CD14-positive monocyte (primary cell): ENCODE measurements around the gene NUP155. TPM values are rescaled to one million over a fixed set of nuclear protein-coding genes. Genes with fewer than 3 reads are reported as not detected.
A peak's percentile ranks its signal among the peaks of the same experiment; 100 is the strongest.

Experiments
- DNase-seq, 3 donors: peaks; one replicate each; pipeline ENCODE4 v3.0.0-alpha.2; 2011 to 2022
- H2AFZ ChIP-seq: 2 replicates; pipeline ENCODE4 v1.6.0; 2012; ENCODE audit warnings: mild to moderate bottlenecking, low read depth, low read length, inconsistent platforms; ENCODE audit not compliant: insufficient read depth, poor library complexity, severe bottlenecking
- H3K27ac ChIP-seq, 2 donors: 1 replicate in 1 of 2; 2 replicates in 1 of 2; pipeline ENCODE4 v1.5.1; 2012 to 2013; ENCODE audit warnings: low read length in 2 of 2, control low read depth in 1 of 2, inconsistent platforms in 1 of 2, low read depth in 1 of 2, mild to moderate bottlenecking in 1 of 2
- H3K27me3 ChIP-seq, 2 donors: one replicate each; pipeline versions ENCODE4 v1.6.0 to v1.6.1; 2011 to 2013; ENCODE audit warnings: low read length in 2 of 2; ENCODE audit not compliant: control insufficient read depth in 2 of 2, insufficient read depth in 2 of 2
- H3K36me3 ChIP-seq, 2 donors: replicated peaks in 1 of 2; 1 replicate in 1 of 2; 2 replicates in 1 of 2; pipeline versions ENCODE4 v1.5.1 to v1.6.1; 2012 to 2013; ENCODE audit warnings: low read length in 2 of 2, control low read depth in 1 of 2, inconsistent platforms in 1 of 2, mild to moderate bottlenecking in 1 of 2; ENCODE audit not compliant: insufficient read depth in 2 of 2, control insufficient read depth in 1 of 2
- H3K4me1 ChIP-seq, 2 donors: 1 replicate in 1 of 2; 2 replicates in 1 of 2; pipeline versions ENCODE4 v1.5.1 to v1.6.1; 2012 to 2013; ENCODE audit warnings: low read length in 2 of 2, control low read depth in 1 of 2, inconsistent platforms in 1 of 2, mild to moderate bottlenecking in 1 of 2, moderate library complexity in 1 of 2; ENCODE audit not compliant: insufficient read depth in 2 of 2, control insufficient read depth in 1 of 2
- H3K4me2 ChIP-seq: replicated peaks from 2 replicates; pipeline ENCODE3; 2012; ENCODE audit warnings: low read length, moderate library complexity, mild to moderate bottlenecking; ENCODE audit not compliant: poor library complexity, severe bottlenecking; ENCODE audit errors: extremely low read depth
- H3K4me3 ChIP-seq, 3 experiments: fragments of 200-600 bp in 1 of 3; sonication (generic) in 1 of 3; replicated peaks in 1 of 3; 1 replicate in 2 of 3; 2 replicates in 1 of 3; pipeline ENCODE4 v1.5.1; 2011 to 2013; ENCODE audit warnings: low read length in 3 of 3, mild to moderate bottlenecking in 3 of 3, control low read depth in 2 of 3, low read depth in 2 of 3, inconsistent platforms in 1 of 3, moderate library complexity in 1 of 3
- H3K79me2 ChIP-seq: 2 replicates; pipeline ENCODE4 v1.6.0; 2012; ENCODE audit warnings: mild to moderate bottlenecking, control low read depth, inconsistent platforms, low read length, moderate library complexity; ENCODE audit not compliant: insufficient read depth
- H3K9ac ChIP-seq: 2 replicates; pipeline ENCODE4 v1.6.0; 2017; ENCODE audit warnings: low read length, mild to moderate bottlenecking; ENCODE audit not compliant: insufficient read depth, poor library complexity, severe bottlenecking
- H3K9me3 ChIP-seq, 2 donors: replicated peaks in 1 of 2; 1 replicate in 1 of 2; 2 replicates in 1 of 2; pipeline versions ENCODE4 v1.5.1 to v1.6.1; 2012 to 2013; ENCODE audit warnings: low read length in 2 of 2, control low read depth in 1 of 2; ENCODE audit not compliant: control insufficient read depth in 1 of 2, insufficient read depth in 1 of 2
- H4K20me1 ChIP-seq: 2 replicates; pipeline ENCODE4 v1.6.0; 2012; ENCODE audit warnings: mild to moderate bottlenecking, low read length, control low read depth, moderate library complexity; ENCODE audit not compliant: insufficient read depth
- H3K27ac Mint-ChIP-seq, 7 donors: one replicate each; pipeline ENCODE4 v1.8.0; 2020; ENCODE audit warnings: mild to moderate bottlenecking in 7 of 7, mixed read lengths in 7 of 7, moderate library complexity in 6 of 7, inconsistent platforms in 2 of 7
- H3K27me3 Mint-ChIP-seq, 3 donors: one replicate each; pipeline ENCODE4 v1.8.0; 2021 to 2022; ENCODE audit warnings: low read depth in 3 of 3, mild to moderate bottlenecking in 3 of 3, mixed read lengths in 3 of 3, moderate library complexity in 3 of 3, inconsistent platforms in 1 of 3
- H3K36me3 Mint-ChIP-seq, 2 donors: one replicate each; pipeline ENCODE4 v1.8.0; 2020; ENCODE audit warnings: mixed read lengths in 2 of 2, inconsistent platforms in 1 of 2, mild to moderate bottlenecking in 1 of 2
- H3K4me1 Mint-ChIP-seq: one replicate; pipeline ENCODE4 v1.8.0; 2020; ENCODE audit warnings: mild to moderate bottlenecking, mixed read lengths
- H3K4me3 Mint-ChIP-seq, 2 donors: one replicate each; pipeline ENCODE4 v1.8.0; 2020; ENCODE audit warnings: mild to moderate bottlenecking in 2 of 2, mixed read lengths in 2 of 2, moderate library complexity in 1 of 2
- H3K9me3 Mint-ChIP-seq, 7 donors: one replicate each; pipeline ENCODE4 v1.8.0; 2020 to 2022; ENCODE audit warnings: mixed read lengths in 7 of 7, mild to moderate bottlenecking in 6 of 7, moderate library complexity in 6 of 7, inconsistent platforms in 2 of 7
- WGBS: methylation state at CpG from one replicate; pipeline ENCODE4 v1.1.5; 2013; ENCODE audit warnings: missing lambda C conversion rate; ENCODE audit not compliant: insufficient coverage; 5-methylcytosine and 5-hydroxymethylcytosine counted together
- intact Hi-C, 2 donors: fragments of 100-400 bp; cut with micrococcal nuclease; formaldehyde crosslinking; loops; one replicate each; pipeline versions ENCODE4 v1.15.0 to v1.15.1; 2023
- polyA plus RNA-seq, 3 donors: library from polyadenylated mRNA; depleted of rRNA in 1 of 3; unstranded in 2 of 3; stranded (reverse) in 1 of 3; fragments of 300-500 nt in 2 of 3; fragments of >200 nt in 1 of 3; fragmentation: Illumina TruSeq in 2 of 3; gene quantifications; 1 replicate in 2 of 3; 2 replicates in 1 of 3; pipeline ENCODE4 v1.2.3, GENCODE V29; 2012 to 2021
- TF ChIP-seq, protein P1 (sequence below): fragments of 200-600 bp; IDR thresholded peaks from one replicate; pipeline ENCODE4 v1.8.0; 2022; ENCODE audit warnings: antibody characterized with exemption, mild to moderate bottlenecking

Gene NUP155
- polyA plus RNA-seq, 3 donors, result 5.0 to 8.5 (median 5.8) TPM

DNA sequence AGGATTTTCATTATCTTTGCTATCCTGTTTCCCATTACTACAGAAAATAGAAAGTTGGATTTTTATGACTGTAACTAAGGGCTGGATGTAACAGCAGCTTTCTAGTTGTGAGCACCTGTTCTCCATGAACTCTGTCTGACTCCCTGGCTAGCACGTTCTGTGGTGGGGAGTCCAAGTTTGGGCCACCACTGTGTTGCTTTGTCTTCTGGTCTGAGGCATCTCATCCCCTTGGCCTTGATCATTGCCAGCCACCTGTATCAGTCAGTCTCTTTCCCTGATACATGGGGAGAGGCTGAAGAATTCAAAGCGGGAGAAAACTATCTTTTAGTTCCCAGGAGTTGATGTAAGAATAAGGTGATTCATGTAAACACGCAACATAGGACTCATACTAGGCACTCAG, 41.6 kb upstream of the NUP155 start:
- H3K9me3 Mint-ChIP-seq, result peaks cover 0 to 4% (median 2%) of the 10 kb centered on the region in 7 donors
- no peak for DNase-seq
- H3K9me3 ChIP-seq, result no peaks in the 10 kb centered on the region
- no peaks in the 10 kb centered on the region for H3K27me3 ChIP-seq
- H3K79me2 ChIP-seq, result no peaks in the 10 kb centered on the region
- TF ChIP-seq, protein P1, sequence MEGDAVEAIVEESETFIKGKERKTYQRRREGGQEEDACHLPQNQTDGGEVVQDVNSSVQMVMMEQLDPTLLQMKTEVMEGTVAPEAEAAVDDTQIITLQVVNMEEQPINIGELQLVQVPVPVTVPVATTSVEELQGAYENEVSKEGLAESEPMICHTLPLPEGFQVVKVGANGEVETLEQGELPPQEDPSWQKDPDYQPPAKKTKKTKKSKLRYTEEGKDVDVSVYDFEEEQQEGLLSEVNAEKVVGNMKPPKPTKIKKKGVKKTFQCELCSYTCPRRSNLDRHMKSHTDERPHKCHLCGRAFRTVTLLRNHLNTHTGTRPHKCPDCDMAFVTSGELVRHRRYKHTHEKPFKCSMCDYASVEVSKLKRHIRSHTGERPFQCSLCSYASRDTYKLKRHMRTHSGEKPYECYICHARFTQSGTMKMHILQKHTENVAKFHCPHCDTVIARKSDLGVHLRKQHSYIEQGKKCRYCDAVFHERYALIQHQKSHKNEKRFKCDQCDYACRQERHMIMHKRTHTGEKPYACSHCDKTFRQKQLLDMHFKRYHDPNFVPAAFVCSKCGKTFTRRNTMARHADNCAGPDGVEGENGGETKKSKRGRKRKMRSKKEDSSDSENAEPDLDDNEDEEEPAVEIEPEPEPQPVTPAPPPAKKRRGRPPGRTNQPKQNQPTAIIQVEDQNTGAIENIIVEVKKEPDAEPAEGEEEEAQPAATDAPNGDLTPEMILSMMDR, result no peak
- H3K4me3 Mint-ChIP-seq, result no peak overlapping the region
- no peaks in the 10 kb centered on the region for H4K20me1 ChIP-seq
- no peak overlapping the region for H3K4me3 ChIP-seq
- no peak overlapping the region for H3K27ac ChIP-seq
- peaks cover 15 to 53% of the 10 kb centered on the region in 2 donors for H3K36me3 ChIP-seq
- H3K27me3 Mint-ChIP-seq, result peaks cover 0 to 1% (median 0%) of the 10 kb centered on the region in 3 donors
- peaks cover 43 to 60% of the 10 kb centered on the region in 2 donors for H3K36me3 Mint-ChIP-seq
- H2AFZ ChIP-seq, result no peak overlapping the region
- 100% methylated on average over 1 of the region's 3 CpGs for WGBS
- no peak overlapping the region for H3K4me2 ChIP-seq
- H3K27ac Mint-ChIP-seq, result peak overlapping the region in 2 of 7 donors; percentile 14 to 70
- no peaks in the 10 kb centered on the region for H3K4me1 Mint-ChIP-seq
- no peaks in the 10 kb centered on the region for H3K4me1 ChIP-seq
- intact Hi-C loops, result loop anchor here in 1 of 2 donors (10.0 kb wide), 1 partner anchor 782 kb away; no protein-coding TSS in a partner anchor
- no peak overlapping the region for H3K9ac ChIP-seq

- Histone ChIP-seq H3K9me3 (no peaks in the 10 kb centered on the region), H2AFZ (no peak overlapping the region), H3K4me1 (peaks cover 7 to 9% of the 10 kb centered on the region in 2 donors), H3K27me3 (no peaks in the 10 kb centered on the region), H4K20me1 (no peaks in the 10 kb centered on the region), H3K79me2 (no peaks in the 10 kb centered on the region), H3K36me3 (peaks cover 27 to 73% of the 10 kb centered on the region in 2 donors), H3K4me2 (no peak overlapping the region), H3K4me3 (no peak overlapping the region), H3K27ac (no peak overlapping the region), H3K9ac (no peak overlapping the region)
- no peak for DNase-seq
- Mint-ChIP-seq H3K9me3 (no peaks in the 10 kb centered on the region), H3K27me3 (no peaks in the 10 kb centered on the region), H3K4me1 (peaks cover 7% of the 10 kb centered on the region), H3K4me3 (no peak overlapping the region), H3K27ac (peak overlapping the region in 1 of 7 donors; percentile 25), H3K36me3 (peaks cover 49 to 63% of the 10 kb centered on the region in 2 donors)
- intact Hi-C loops, result no loop called here
- WGBS, result 100% methylated on average over 1 of the region's 4 CpGs
- TF ChIP-seq, protein P1, result no peak
Measured at GRCh38 chr5:37400501-37400900, 29.6 kb upstream of the NUP155 start.
